ENCODE data around the gene GDPD1. TPM values are rescaled to one million over a fixed set of nuclear protein-coding genes. Genes with fewer than 3 reads are reported as not detected.
"Not testable (repeated sequence)": the region's sequence is repeated elsewhere in the genome, so short reads cannot be mapped to it uniquely, and the experiment has no call there.

Gene GDPD1
- polyA plus RNA-seq, 3 donors from 2014 or later: 1.4 to 4.1 (median 2.3) TPM

DNA sequence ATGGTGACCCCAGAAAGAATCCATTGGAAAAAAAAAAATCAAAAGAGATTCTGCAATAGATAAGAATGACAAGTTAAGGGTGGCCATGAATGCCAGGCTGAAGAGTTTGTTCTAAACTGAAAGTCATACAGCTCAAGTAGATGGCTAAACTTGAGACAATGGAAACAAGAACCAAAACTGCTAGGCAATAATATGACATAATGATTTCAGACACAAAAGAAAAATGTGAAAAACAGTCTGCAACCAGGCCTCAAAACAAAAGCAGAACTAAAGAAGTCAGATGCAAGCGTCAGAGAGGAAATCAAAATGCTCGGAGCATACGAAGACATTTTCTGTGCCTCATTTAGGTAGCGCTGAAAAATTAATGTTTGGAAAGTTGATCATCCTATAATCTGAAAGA lies 56.7 kb downstream of the GDPD1 start:
- H3K4me3 Mint-ChIP-seq: no peak overlapping the region
- H3K27me3 Mint-ChIP-seq (ENCODE audit: low read depth in 3 of 3): peaks cover 0 to 1% (median 1%) of the 10 kb centered on the region in 3 donors
- no peaks in the 10 kb centered on the region for H3K4me1 Mint-ChIP-seq
- DNase-seq: no peak
- peak overlapping the region in 1 of 6 donors; percentile 17 for H3K27ac Mint-ChIP-seq
- H3K9me3 Mint-ChIP-seq: no peaks in the 10 kb centered on the region
- peaks cover 6 to 18% (median 11%) of the 10 kb centered on the region in 3 donors for H3K36me3 Mint-ChIP-seq

DNA sequence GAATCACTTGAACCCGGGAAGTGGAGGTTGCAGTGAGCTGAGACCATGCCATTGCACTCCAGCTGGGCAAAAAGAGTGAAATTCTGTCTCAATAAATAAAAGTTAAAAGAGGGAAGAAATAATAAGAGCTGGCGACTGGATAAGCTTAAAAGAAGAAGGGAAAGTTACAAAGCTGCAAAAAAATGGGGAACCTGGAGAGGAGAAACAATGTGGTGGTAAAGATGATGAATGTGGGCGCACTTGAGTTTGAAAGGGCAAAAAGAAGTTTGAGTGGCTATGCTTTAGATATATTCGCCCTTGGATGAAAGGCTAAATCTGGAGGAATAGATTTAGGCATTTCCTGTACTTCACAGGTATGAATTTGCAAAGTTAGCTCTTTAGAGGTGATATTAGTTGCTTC lies 58.1 kb downstream of the GDPD1 start:
- Mint-ChIP-seq H3K4me3 (no peak overlapping the region), H3K27ac (no peak overlapping the region), H3K27me3 (ENCODE audit: low read depth in 3 of 3) (peaks cover 0 to 3% (median 0%) of the 10 kb centered on the region in 3 donors), H3K4me1 (no peaks in the 10 kb centered on the region), H3K36me3 (peaks cover 0 to 14% (median 5%) of the 10 kb centered on the region in 3 donors), H3K9me3 (no peaks in the 10 kb centered on the region)
- no peak for DNase-seq

DNA sequence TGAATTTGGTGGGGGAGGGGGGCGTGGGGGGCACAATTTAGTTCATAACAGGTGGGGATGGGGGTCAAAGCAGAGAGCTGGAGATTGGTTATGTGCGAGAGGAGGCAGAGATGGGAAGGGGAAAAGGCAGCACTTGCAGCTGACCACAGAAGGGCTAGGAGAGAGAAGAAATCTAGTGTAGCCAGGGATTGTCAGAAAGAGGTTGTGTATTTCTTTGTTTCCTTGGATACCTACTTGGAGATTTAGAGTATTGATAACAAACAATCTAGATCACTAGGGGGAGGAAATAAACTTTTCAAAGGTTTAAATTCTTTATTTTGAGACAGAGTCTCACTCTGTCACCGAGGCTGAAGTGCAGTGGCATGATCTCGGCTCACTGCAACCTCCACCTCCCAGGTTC lies 64.0 kb downstream of the GDPD1 start:
- no peak for DNase-seq
- Mint-ChIP-seq H3K4me3 (no peak overlapping the region), H3K27ac (no peak overlapping the region), H3K36me3 (no peaks in the 10 kb centered on the region), H3K4me1 (no peaks in the 10 kb centered on the region), H3K9me3 (no peaks in the 10 kb centered on the region), H3K27me3 (ENCODE audit: low read depth in 3 of 3) (peaks cover 0 to 1% (median 0%) of the 10 kb centered on the region in 3 donors)

DNA sequence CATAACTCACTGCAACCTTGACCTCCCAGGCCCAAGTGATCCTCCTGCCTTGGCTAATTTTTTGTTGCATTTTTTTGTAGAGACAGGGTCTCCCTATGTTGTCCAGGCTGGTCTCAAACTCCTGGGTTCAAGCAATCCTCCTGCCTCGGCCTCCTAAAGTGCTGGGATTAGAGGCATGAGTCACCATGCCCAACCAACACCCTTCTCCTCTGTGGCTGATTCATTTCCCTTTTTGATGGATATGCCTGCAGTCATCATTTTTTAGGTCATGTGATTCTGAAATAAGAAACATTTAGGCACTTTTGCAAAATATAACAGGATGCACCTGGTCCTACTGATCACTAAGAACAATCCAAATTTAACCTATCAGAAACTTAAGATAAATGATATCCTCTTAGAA lies 67.1 kb downstream of the GDPD1 start:
- peak overlapping the region in 1 of 6 donors; percentile 23 for H3K27ac Mint-ChIP-seq

DNA sequence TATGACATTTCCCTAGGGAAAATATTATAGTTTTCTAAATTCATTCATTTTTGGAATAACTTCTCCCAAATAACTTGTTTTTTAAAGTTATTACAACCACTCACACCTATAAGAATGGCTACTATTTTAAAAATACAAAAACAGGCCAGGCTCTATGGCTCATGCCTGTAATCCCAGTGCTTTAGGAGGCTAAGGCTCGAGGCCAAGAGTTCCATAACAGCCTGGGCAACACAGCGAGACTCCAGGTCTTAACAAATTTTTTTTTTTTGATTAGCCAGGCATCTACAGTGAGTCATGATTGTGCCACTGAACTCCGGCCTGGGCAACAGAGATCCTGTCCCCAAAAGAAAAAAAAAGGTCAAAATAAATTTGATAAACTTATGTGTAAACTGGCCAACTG lies 67.6 kb downstream of the GDPD1 start:
- peaks cover 0 to 3% (median 1%) of the 10 kb centered on the region in 3 donors for H3K27me3 Mint-ChIP-seq (ENCODE audit: low read depth in 3 of 3)

More for the DNA sequence above, 67.1 kb downstream of the GDPD1 start:
- Mint-ChIP-seq H3K27me3 (ENCODE audit: low read depth in 3 of 3) (peaks cover 0 to 3% (median 1%) of the 10 kb centered on the region in 3 donors), H3K4me3 (no peak overlapping the region), H3K36me3 (no peaks in the 10 kb centered on the region), H3K9me3 (no peaks in the 10 kb centered on the region), H3K4me1 (no peaks in the 10 kb centered on the region)
- DNase-seq: no peak

DNA sequence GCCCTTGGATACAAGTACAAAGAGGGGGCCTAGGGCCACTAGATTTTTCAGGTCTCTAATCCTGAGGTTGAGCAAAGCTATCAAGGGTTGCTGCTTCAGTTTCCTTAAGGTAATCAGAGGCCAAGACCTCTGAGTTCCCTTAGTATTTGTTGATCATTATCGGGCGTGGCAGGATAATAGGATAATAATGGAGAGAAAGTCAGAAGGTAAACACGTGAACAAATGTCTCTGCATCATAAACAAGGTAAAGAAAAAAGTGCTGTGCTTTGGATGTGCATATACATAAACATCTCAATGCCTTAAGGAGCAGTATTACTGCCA lies 69.6 kb downstream of the GDPD1 start:
- H3K27ac Mint-ChIP-seq: no peak overlapping the region
- no peaks in the 10 kb centered on the region for H3K4me1 Mint-ChIP-seq

More for the DNA sequence above, 67.6 kb downstream of the GDPD1 start:
- no peaks in the 10 kb centered on the region for H3K36me3 Mint-ChIP-seq
- no peak overlapping the region for H3K27ac Mint-ChIP-seq
- H3K4me3 Mint-ChIP-seq: no peak overlapping the region
- no peaks in the 10 kb centered on the region for H3K4me1 Mint-ChIP-seq
- H3K9me3 Mint-ChIP-seq: no peaks in the 10 kb centered on the region
- DNase-seq: no peak

DNA sequence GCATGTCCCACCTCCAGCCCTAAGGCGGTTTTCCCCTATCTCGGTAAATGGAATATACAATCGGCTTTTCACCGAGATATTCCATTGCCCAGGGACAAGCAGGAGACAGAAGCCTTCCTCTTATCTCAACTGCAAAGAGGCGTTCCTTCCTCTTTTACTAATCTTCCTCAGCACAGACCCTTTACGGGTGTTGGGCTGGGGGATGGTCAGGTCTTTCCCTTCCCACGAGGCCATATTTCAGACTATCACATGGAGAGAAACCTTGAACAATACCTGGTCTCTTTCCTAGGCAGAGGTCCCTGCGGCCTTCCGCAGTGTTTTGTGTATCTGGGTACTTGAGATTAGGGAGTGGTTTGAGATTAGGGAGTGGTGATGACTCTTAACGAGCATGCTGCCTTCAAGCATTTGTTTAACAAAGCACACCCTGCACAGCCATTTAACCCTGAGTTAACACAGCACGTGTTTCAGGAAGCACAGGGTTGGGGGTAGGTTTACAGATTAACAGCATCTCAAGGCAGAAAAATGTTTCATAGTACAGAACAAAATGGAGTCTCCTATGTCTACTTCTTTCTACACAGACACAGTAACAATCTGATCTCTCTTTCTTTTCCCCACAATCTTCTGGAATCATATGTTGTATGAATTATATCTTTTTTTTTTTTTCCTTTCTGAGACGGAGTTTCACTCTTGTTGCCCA lies 70.1 kb downstream of the GDPD1 start:
- DNase-seq; H3K27me3 Mint-ChIP-seq (ENCODE audit: low read depth in 3 of 3): not testable (repeated sequence)

More for the DNA sequence above, 69.6 kb downstream of the GDPD1 start:
- Mint-ChIP-seq H3K4me3 (no peak overlapping the region), H3K27me3 (ENCODE audit: low read depth in 3 of 3) (peaks cover 0 to 3% (median 0%) of the 10 kb centered on the region in 3 donors), H3K36me3 (no peaks in the 10 kb centered on the region), H3K9me3 (no peaks in the 10 kb centered on the region)
- no peak for DNase-seq

DNA sequence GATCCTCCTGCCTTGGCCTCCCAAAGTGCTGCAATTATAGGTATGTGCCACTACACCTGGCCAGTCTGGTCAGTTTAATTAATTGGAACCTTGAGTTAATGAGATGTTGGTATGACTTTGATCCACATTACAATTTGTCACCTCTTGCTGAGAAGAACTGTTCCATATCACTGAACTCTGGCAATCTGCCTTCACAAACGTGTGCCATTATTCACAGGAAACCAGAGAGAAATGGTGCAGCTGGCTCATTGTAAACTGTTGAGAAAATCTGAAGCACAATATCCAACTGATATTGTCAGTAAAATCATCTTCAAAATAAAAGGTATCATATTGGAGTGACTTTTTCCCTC lies 71.8 kb downstream of the GDPD1 start:
- Mint-ChIP-seq H3K36me3 (no peaks in the 10 kb centered on the region), H3K4me3 (no peak overlapping the region), H3K27ac (no peak overlapping the region), H3K27me3 (ENCODE audit: low read depth in 3 of 3) (peaks cover 0 to 10% (median 0%) of the 10 kb centered on the region in 3 donors), H3K4me1 (no peaks in the 10 kb centered on the region), H3K9me3 (no peaks in the 10 kb centered on the region)
- no peak for DNase-seq

More for the DNA sequence above, 70.1 kb downstream of the GDPD1 start:
- not testable (repeated sequence) for H3K36me3 Mint-ChIP-seq, H3K4me1 Mint-ChIP-seq, H3K4me3 Mint-ChIP-seq, H3K27ac Mint-ChIP-seq, H3K9me3 Mint-ChIP-seq

DNA sequence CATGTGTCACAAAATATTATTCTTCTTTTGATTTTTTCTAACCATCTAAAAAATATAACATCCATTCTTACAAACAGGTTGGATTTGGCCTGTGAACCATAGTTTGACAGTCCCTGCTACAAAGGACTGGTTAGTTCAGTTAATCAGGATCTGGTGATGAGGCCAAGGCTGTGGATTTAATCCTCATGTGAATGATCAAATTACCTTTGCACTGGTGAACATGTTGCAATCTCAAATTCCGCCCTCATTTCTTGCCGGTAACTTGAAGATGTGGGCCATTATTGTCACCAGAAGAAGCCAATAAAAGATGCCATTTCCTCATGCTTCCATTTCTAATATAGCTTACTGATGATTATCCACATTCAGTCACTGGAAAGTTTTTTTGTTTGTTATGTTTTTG lies 75.9 kb downstream of the GDPD1 start:
- Mint-ChIP-seq H3K36me3 (no peaks in the 10 kb centered on the region), H3K4me3 (no peak overlapping the region), H3K27ac (no peak overlapping the region), H3K27me3 (ENCODE audit: low read depth in 3 of 3) (peaks cover 0 to 13% (median 2%) of the 10 kb centered on the region in 3 donors), H3K9me3 (no peaks in the 10 kb centered on the region), H3K4me1 (no peaks in the 10 kb centered on the region)
- DNase-seq: no peak

DNA sequence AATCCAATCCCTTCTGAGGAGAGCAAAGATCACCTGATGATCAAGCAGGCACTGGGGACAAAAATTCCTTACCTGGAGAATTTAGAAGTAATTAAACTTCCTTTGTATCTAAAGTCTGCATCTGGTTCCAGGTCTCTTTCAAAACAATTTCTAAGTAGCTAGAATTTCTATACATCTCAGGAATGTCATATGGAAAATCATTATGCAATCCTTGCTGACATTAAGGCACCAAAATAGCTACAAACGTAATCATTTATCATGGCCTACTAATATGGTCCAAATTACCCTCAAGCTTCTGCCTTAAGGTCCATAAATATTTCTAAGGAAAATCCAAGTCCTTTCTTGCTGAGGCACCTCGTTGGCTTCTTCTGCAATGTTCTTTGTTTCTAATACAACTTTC lies 78.2 kb downstream of the GDPD1 start:
- no peak for DNase-seq
- Mint-ChIP-seq H3K4me3 (no peak overlapping the region), H3K27ac (no peak overlapping the region), H3K9me3 (no peaks in the 10 kb centered on the region), H3K27me3 (ENCODE audit: low read depth in 3 of 3) (peaks cover 0 to 10% (median 2%) of the 10 kb centered on the region in 3 donors), H3K4me1 (no peaks in the 10 kb centered on the region), H3K36me3 (no peaks in the 10 kb centered on the region)

DNA sequence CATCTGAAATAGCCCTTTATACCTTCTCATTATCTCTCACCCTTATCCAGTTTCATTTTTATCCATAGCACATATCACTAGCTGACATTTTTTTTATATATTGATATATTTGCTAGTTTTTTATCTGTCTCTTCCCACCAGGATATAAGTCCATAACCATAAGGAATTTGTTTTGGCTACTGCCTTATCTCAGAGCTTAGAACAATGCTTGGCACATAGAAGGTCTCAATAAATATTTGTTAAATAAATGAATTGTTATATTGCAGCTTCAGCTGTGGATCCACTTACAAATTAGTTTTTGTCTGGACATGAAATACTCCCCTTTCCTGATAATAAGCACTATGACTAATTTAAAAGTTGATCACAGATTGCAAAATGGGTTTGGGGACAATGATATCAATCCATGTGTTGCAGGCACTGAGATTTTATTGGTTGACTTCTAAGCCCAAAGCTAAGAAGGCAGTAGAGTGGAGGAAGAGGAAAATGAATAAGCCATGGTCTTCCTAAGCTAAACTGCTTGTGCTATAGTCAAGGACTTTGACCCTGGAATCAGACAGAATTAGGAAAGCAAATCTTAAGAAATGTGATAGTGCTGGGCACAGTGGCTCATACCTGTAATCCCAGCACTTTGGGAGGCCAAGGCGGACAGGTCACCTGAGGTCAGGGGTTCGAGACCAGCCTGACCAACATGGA lies 79.2 kb downstream of the GDPD1 start:
- Mint-ChIP-seq H3K4me3 (no peak overlapping the region), H3K27me3 (ENCODE audit: low read depth in 3 of 3) (peaks cover 0 to 10% (median 2%) of the 10 kb centered on the region in 3 donors), H3K27ac (no peak overlapping the region), H3K36me3 (no peaks in the 10 kb centered on the region), H3K9me3 (no peaks in the 10 kb centered on the region), H3K4me1 (no peaks in the 10 kb centered on the region)
- DNase-seq: no peak

DNA sequence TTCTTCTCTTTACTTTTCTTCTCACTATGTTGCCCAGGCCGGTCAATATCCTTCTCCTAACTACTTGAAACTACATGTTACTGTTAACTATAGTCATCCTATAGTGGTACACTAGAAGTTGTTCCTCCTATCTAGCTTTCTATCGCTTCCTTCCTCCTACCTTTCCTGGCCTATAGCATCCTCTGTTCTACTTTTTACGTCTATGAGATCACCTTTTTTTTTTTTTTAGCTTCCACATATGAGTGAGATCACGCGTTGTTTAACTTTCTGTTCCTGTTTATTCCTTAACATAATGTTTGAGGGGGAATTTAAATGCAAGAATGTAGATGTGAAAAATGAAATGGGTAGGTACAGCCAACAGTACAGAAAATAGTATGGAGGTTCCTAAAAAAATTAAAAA lies 80.6 kb downstream of the GDPD1 start:
- no peaks in the 10 kb centered on the region for H3K36me3 Mint-ChIP-seq

DNA sequence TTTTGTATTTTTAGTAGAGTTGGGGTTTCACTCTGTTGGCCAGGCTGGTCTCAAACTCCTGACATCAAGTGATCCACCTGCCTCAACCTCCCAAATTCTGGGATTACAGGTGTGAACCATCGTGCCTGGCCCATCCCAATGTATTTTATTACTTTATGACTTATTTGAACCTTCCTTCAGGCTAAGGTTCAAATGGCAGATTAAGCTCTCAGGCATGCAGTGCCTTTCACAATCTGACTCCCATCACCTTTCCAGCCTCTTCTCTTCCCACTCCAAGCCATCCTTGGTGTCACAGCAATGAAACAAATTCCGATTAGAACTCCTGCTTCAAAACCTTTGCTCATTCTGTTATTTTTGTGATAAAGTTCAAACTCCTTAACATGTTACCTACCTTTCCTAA lies 84.5 kb downstream of the GDPD1 start:
- H3K9me3 Mint-ChIP-seq: no peaks in the 10 kb centered on the region
- no peaks in the 10 kb centered on the region for H3K4me1 Mint-ChIP-seq
- H3K27me3 Mint-ChIP-seq (ENCODE audit: low read depth in 3 of 3): peaks cover 0 to 8% (median 2%) of the 10 kb centered on the region in 3 donors
- no peaks in the 10 kb centered on the region for H3K36me3 Mint-ChIP-seq
- no peak overlapping the region for H3K27ac Mint-ChIP-seq
- DNase-seq: no peak
- H3K4me3 Mint-ChIP-seq: no peak overlapping the region

More for the DNA sequence above, 80.6 kb downstream of the GDPD1 start:
- H3K9me3 Mint-ChIP-seq: no peaks in the 10 kb centered on the region
- H3K27ac Mint-ChIP-seq: no peak overlapping the region
- no peak for DNase-seq
- H3K4me1 Mint-ChIP-seq: no peaks in the 10 kb centered on the region
- peaks cover 0 to 8% (median 2%) of the 10 kb centered on the region in 3 donors for H3K27me3 Mint-ChIP-seq (ENCODE audit: low read depth in 3 of 3)
- H3K4me3 Mint-ChIP-seq: no peak overlapping the region

DNA sequence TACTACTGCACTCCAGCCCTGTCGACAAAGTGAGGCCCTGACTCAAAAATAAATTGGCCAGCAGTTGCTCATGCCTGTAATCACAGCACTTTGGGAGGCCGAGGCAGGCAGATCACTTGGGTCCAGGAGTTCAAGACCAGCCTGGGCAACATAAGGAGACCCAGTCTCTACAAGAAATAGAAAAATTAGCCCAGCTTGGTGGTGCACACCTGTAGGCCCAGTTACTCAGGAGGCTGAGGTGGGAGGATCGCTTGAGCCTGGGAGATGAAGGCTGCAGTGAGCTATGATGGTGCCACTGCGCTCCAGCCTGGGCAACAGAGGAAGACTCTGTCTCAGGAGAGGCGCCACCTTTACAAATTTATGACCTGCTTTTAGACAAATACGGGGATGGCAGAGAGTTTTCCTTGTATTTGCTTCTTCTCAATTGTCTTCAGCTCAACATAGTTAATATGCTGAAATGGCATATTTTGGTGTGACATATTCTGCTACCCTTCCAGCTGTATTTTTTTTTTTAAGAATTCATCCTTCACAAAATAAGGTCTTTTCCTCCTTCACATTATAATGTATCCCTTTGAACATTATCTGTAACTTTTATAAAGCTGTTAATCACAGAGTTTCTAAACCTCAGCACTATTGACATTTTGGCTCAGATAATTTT lies 90.1 kb downstream of the GDPD1 start:
- H3K4me1 Mint-ChIP-seq: no peaks in the 10 kb centered on the region
- peaks cover 2 to 5% (median 2%) of the 10 kb centered on the region in 3 donors for H3K27me3 Mint-ChIP-seq (ENCODE audit: low read depth in 3 of 3)
- H3K36me3 Mint-ChIP-seq: no peaks in the 10 kb centered on the region
- H3K27ac Mint-ChIP-seq: no peak overlapping the region
- no peak for DNase-seq
- H3K9me3 Mint-ChIP-seq: no peaks in the 10 kb centered on the region
- no peak overlapping the region for H3K4me3 Mint-ChIP-seq
